ENCODE results near the gene NTM. TPM values are rescaled to one million over a fixed set of nuclear protein-coding genes. Genes with fewer than 3 reads are reported as not detected.

Gene NTM
- total and polyA plus RNA-seq, 2 donors (not counting 3 experiments of a cell fraction or from before 2014, with no cell fraction given), result 1.00 to 1.1 TPM

GRCh38 chr11:131654849-131655248, 284.4 kb downstream of the NTM start:
- H3K36me3 ChIP-seq (ENCODE audit: control insufficient read depth in 2 of 2, extremely low read depth in 1 of 2, insufficient read depth in 2 of 2, low read length in 2 of 2), result no peaks in the 10 kb centered on the region
- ChIA-PET POLR2A (no interaction called here), CTCF (no interaction called here)
- DNase-seq (ENCODE audit: low read depth, low spot score) (no peak), FAIRE-seq (no peak)
- no peak overlapping the region for H3K4me3 ChIP-seq (replicated peaks in 1 of 3; ENCODE audit: insufficient read depth in 1 of 3, low read depth in 1 of 3, low read length in 3 of 3)
- TF ChIP-seq FOS (IDR thresholded peaks at IDR 0.05; ENCODE audit: borderline replicate concordance, insufficient read depth, low read length), result no peak
- no peak for TF ChIP-seq EZH2 (IDR thresholded peaks at IDR 0.05; ENCODE audit: borderline replicate concordance, low read depth, low read length, severe bottlenecking)
- no peak for TF ChIP-seq POLR2A (IDR thresholded peaks at IDR 0.05; ENCODE audit: low read depth, low read length)
- no peak for TF ChIP-seq POLR2AphosphoS5 (IDR thresholded peaks at IDR 0.05; ENCODE audit: insufficient read depth, low read depth, low read length)
- no peak for TF ChIP-seq JUN (IDR thresholded peaks at IDR 0.05; ENCODE audit: borderline replicate concordance, insufficient read depth, insufficient read length, low read depth)
- no peak for TF ChIP-seq MYC (IDR thresholded peaks at IDR 0.05; ENCODE audit: low read depth, low read length)
- no peak for TF ChIP-seq GATA2 (IDR thresholded peaks at IDR 0.05; ENCODE audit: insufficient read depth, insufficient read length, low read depth, low read length)
- no peak for TF ChIP-seq CTCF (IDR thresholded peaks at IDR 0.05; ENCODE audit: extremely low read depth in 1 of 2, insufficient read depth in 1 of 2, low read depth in 1 of 2, low read length in 2 of 2)
- no peak for TF ChIP-seq MAX (IDR thresholded peaks at IDR 0.05; ENCODE audit: insufficient read depth, insufficient read length)
- H3K4me2 ChIP-seq (ENCODE audit: insufficient read depth, low read length), result no peak overlapping the region
- intact Hi-C loops (cut with micrococcal nuclease) (no loop called here), dilution Hi-C loops (cut with MboI; ENCODE audit: extremely low pct_ligation_motif_present, low sequenced_read_pairs) (loop anchor here (25.0 kb wide), 1 partner anchor 593 kb away; no protein-coding TSS in a partner anchor)
- no peak overlapping the region for H3K9ac ChIP-seq (replicated peaks; ENCODE audit: extremely low read depth, insufficient read depth, low read length)
- no peaks in the 10 kb centered on the region for H3K4me1 ChIP-seq (ENCODE audit: control insufficient read depth, extremely low read depth, insufficient read depth, low read length)
- no peak overlapping the region for H2AFZ ChIP-seq (ENCODE audit: low read depth, low read length)
- no TSS peak for BruUV-seq (replicated peaks)
- no peaks in the 10 kb centered on the region for H4K20me1 ChIP-seq (replicated peaks; ENCODE audit: control insufficient read depth, extremely low read depth, insufficient read depth, low read length)
- no peaks in the 10 kb centered on the region for H3K79me2 ChIP-seq (ENCODE audit: control insufficient read depth, insufficient read depth, low read length)
- no peaks in the 10 kb centered on the region for H3K9me3 ChIP-seq (replicated peaks; ENCODE audit: control insufficient read depth, insufficient read depth, low read length)
- peaks cover 0 to 3% of the 10 kb centered on the region in 2 experiments for H3K27me3 ChIP-seq (ENCODE audit: control insufficient read depth in 2 of 2, insufficient read depth in 2 of 2, low read length in 2 of 2)
- H3K27ac ChIP-seq (ENCODE audit: insufficient read depth, low read depth, low read length), result no peak overlapping the region
- H3K9me1 ChIP-seq (replicated peaks; ENCODE audit: control insufficient read depth, extremely low read depth, insufficient read depth, low read length), result no peaks in the 10 kb centered on the region

Data from endothelial cell of umbilical vein (primary cell).